Measurements from ENCODE around the gene NMU.

Gene NMU

GRCh38 chr4:55549888-55550287 lies 86.2 kb downstream of the NMU start:
- no peaks in the 10 kb centered on the region for H3K9me3 ChIP-seq (ENCODE audit: control insufficient read depth, insufficient read depth, low read length)
- H3K36me3 ChIP-seq (ENCODE audit: control insufficient read depth, insufficient read depth, low read length): no peaks in the 10 kb centered on the region
- H3K4me3 ChIP-seq (ENCODE audit: low read depth, low read length): no peak overlapping the region
- H3K9ac ChIP-seq (ENCODE audit: low read depth, low read length): no peak overlapping the region
- H3K4me1 ChIP-seq (ENCODE audit: control insufficient read depth, insufficient read depth, low read length): peaks cover 21% of the 10 kb centered on the region
- H3K27me3 ChIP-seq (ENCODE audit: control insufficient read depth, insufficient read depth, low read length): no peaks in the 10 kb centered on the region

GRCh38 chr4:55547918-55548317 lies 88.2 kb downstream of the NMU start:
- peak overlapping the region; percentile 85 for H3K4me3 ChIP-seq (ENCODE audit: low read depth, low read length)

GRCh38 chr4:55547466-55547770 lies 88.7 kb downstream of the NMU start:
- no peaks in the 10 kb centered on the region for H3K36me3 ChIP-seq (ENCODE audit: control insufficient read depth, insufficient read depth, low read length)

More at GRCh38 chr4:55547918-55548317, 88.2 kb downstream of the NMU start:
- Histone ChIP-seq H3K9ac (ENCODE audit: low read depth, low read length) (no peak overlapping the region), H3K36me3 (ENCODE audit: control insufficient read depth, insufficient read depth, low read length) (no peaks in the 10 kb centered on the region), H3K9me3 (ENCODE audit: control insufficient read depth, insufficient read depth, low read length) (no peaks in the 10 kb centered on the region), H3K27me3 (ENCODE audit: control insufficient read depth, insufficient read depth, low read length) (no peaks in the 10 kb centered on the region), H3K4me1 (ENCODE audit: control insufficient read depth, insufficient read depth, low read length) (peaks cover 20% of the 10 kb centered on the region)

GRCh38 chr4:55546756-55547465 lies 89.2 kb downstream of the NMU start, which contains the start of gene CLOCK:
CLOCK (minus strand) TSS chr4:55546909; CDS start chr4:55482785, 64,124 bp downstream.
- peaks cover 22% of the 10 kb centered on the region for H3K4me1 ChIP-seq (ENCODE audit: control insufficient read depth, insufficient read depth, low read length)
- peak within 1 kb of the TSS; percentile 86 for H3K9ac ChIP-seq (ENCODE audit: low read depth, low read length)
- peak within 1 kb of the TSS; percentile 85 for H3K4me3 ChIP-seq (ENCODE audit: low read depth, low read length)
- H3K9me3 ChIP-seq (ENCODE audit: control insufficient read depth, insufficient read depth, low read length): no peaks in the 10 kb centered on the region
- no peaks in the 10 kb centered on the region for H3K36me3 ChIP-seq (ENCODE audit: control insufficient read depth, insufficient read depth, low read length)
- H3K27me3 ChIP-seq (ENCODE audit: control insufficient read depth, insufficient read depth, low read length): no peaks in the 10 kb centered on the region

More at GRCh38 chr4:55547466-55547770, 88.7 kb downstream of the NMU start:
- H3K9ac ChIP-seq (ENCODE audit: low read depth, low read length): peak overlapping the region; percentile 86
- H3K4me3 ChIP-seq (ENCODE audit: low read depth, low read length): peak overlapping the region; percentile 85
- no peaks in the 10 kb centered on the region for H3K27me3 ChIP-seq (ENCODE audit: control insufficient read depth, insufficient read depth, low read length)
- H3K9me3 ChIP-seq (ENCODE audit: control insufficient read depth, insufficient read depth, low read length): no peaks in the 10 kb centered on the region
- peaks cover 22% of the 10 kb centered on the region for H3K4me1 ChIP-seq (ENCODE audit: control insufficient read depth, insufficient read depth, low read length)

- no peaks in the 10 kb centered on the region for H3K36me3 ChIP-seq (ENCODE audit: control insufficient read depth, insufficient read depth, low read length)
- H3K4me1 ChIP-seq (ENCODE audit: control insufficient read depth, insufficient read depth, low read length): peaks cover 24% of the 10 kb centered on the region
- no peaks in the 10 kb centered on the region for H3K9me3 ChIP-seq (ENCODE audit: control insufficient read depth, insufficient read depth, low read length)
- H3K27me3 ChIP-seq (ENCODE audit: control insufficient read depth, insufficient read depth, low read length): no peaks in the 10 kb centered on the region
- peak overlapping the region; percentile 85 for H3K4me3 ChIP-seq (ENCODE audit: low read depth, low read length)
- peak overlapping the region; percentile 86 for H3K9ac ChIP-seq (ENCODE audit: low read depth, low read length)
These were observed 89.7 kb downstream of the NMU start for GRCh38 chr4:55546506-55546755.

DNA sequence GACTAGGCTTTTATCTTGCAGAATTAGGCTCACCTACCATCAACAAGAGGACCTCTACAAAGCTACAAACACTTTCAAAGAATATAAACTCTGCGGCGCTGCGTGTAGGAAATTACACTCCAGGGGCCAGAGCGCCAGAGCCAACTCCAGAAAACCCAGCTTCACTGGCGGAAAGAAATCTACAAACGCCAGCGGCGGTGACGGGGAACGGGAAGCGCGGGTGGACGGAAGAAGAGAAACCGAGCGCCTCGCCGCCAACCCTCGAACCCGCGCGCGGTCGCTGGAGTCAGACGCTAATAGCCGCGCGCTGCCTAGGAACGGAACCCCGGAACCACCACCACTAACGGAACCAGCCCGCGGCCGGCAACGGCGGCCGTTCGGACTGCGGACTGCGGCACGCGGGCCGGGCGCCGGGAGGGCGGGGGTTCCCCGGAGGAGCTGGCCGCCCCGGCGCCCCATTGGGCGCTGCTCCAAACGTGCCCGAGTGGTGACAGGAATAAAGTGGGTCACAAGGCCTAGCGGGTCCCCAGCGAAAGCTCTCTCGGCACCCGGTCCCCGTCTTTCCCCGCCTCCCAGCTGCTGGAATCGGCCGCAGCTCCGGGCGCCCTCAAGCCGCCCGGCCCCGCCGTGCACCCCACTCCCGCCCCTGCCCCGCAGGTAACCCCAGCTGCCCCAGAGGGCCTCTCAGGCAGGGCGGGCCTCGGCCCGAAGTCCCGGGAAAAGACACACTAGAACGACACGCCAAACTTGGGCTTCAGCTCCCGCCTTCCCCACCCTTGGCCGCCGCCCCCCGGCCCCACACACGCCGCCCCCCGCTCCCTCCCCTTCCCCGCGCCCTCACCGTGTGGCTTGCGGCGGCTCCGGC lies 90.2 kb downstream of the NMU start:
- Histone ChIP-seq H3K4me1 (ENCODE audit: control insufficient read depth, insufficient read depth, low read length) (peaks cover 24% of the 10 kb centered on the region), H3K36me3 (ENCODE audit: control insufficient read depth, insufficient read depth, low read length) (no peaks in the 10 kb centered on the region), H3K4me3 (ENCODE audit: low read depth, low read length) (peak overlapping the region; percentile 58), H3K27me3 (ENCODE audit: control insufficient read depth, insufficient read depth, low read length) (no peaks in the 10 kb centered on the region), H3K9me3 (ENCODE audit: control insufficient read depth, insufficient read depth, low read length) (no peaks in the 10 kb centered on the region), H3K9ac (ENCODE audit: low read depth, low read length) (peak overlapping the region; percentile 5)

Measured in iPS-15b (cell line).